Coronary artery (tissue), 2 donors: ENCODE measurements around the gene USP43.

Experiments
- DNase-seq: peaks from one replicate; pipeline ENCODE4 v3.0.0-alpha.2; 2017; ENCODE audit warnings: low spot score
- H3K27ac ChIP-seq, 2 donors: fragments of 200-600 bp; sonication (generic); one replicate each; pipeline ENCODE4 v1.5.1; 2016 to 2019
- H3K4me3 ChIP-seq: fragments of 200-600 bp; sonication (generic); 2 replicates; pipeline ENCODE4 v1.5.1; 2016; ENCODE audit warnings: mild to moderate bottlenecking, moderate library complexity
- CTCF ChIP-seq: fragments of 200-600 bp; sonication (generic); IDR thresholded peaks from one replicate; pipeline ENCODE4 v1.5.1; 2019; ENCODE audit warnings: antibody characterized with exemption

The USP43 gene

GRCh38 chr17:9676084-9676483, 30.8 kb downstream of the USP43 start:
- Histone ChIP-seq H3K27ac (no peak overlapping the region), H3K4me3 (no peak overlapping the region)
- no peak for DNase-seq
- TF ChIP-seq CTCF, result no peak

- no peak overlapping the region for H3K27ac ChIP-seq
- DNase-seq, result no peak
Observed at GRCh38 chr17:9676820-9677310, 31.5 kb downstream of the USP43 start.

GRCh38 chr17:9677411-9677810, 32.1 kb downstream of the USP43 start:
- H3K4me3 ChIP-seq, result no peak overlapping the region
- no peak overlapping the region for H3K27ac ChIP-seq
- no peak for TF ChIP-seq CTCF
- DNase-seq, result no peak

More at GRCh38 chr17:9676820-9677310, 31.5 kb downstream of the USP43 start:
- no peak for TF ChIP-seq CTCF
- H3K4me3 ChIP-seq, result no peak overlapping the region

- Histone ChIP-seq H3K27ac (no peak overlapping the region), H3K4me3 (no peak overlapping the region)
- DNase-seq, result no peak
- TF ChIP-seq CTCF, result no peak
Observed at GRCh38 chr17:9677896-9678295, 32.6 kb downstream of the USP43 start.

GRCh38 chr17:9684955-9685621, 39.8 kb downstream of the USP43 start:
- DNase-seq, result no peak
- TF ChIP-seq CTCF, result no peak
- no peak overlapping the region for H3K27ac ChIP-seq
- H3K4me3 ChIP-seq, result no peak overlapping the region

- Histone ChIP-seq H3K4me3 (no peak overlapping the region), H3K27ac (no peak overlapping the region)
- DNase-seq, result no peak
- TF ChIP-seq CTCF, result no peak
Observed at GRCh38 chr17:9693755-9694154, 48.4 kb downstream of the USP43 start.
